ENCODE measurements around the gene EYS.
"Not testable (repeated sequence)": the region's sequence is repeated elsewhere in the genome, so short reads cannot be mapped to it uniquely, and the experiment has no call there.

Gene EYS

DNA sequence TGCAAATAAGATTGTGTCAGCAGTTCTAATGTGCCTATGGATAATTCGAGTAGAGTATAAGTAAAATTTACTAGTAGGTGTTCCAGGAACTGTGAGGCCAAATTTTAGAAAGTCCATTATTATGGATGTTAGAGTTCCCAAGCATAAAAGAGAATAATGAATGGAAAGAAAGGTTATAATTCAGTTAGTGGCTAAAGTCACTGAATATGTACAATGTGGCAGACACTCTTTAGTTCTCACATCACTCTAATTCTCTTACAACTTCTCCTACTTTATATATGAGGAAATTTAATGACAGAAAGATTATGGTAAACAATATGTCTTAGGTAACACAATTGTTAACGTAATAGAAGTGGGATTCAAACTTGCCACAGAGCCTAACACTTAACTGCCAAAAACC, 75.3 kb downstream of the EYS start:
- DNase-seq: no peak

DNA sequence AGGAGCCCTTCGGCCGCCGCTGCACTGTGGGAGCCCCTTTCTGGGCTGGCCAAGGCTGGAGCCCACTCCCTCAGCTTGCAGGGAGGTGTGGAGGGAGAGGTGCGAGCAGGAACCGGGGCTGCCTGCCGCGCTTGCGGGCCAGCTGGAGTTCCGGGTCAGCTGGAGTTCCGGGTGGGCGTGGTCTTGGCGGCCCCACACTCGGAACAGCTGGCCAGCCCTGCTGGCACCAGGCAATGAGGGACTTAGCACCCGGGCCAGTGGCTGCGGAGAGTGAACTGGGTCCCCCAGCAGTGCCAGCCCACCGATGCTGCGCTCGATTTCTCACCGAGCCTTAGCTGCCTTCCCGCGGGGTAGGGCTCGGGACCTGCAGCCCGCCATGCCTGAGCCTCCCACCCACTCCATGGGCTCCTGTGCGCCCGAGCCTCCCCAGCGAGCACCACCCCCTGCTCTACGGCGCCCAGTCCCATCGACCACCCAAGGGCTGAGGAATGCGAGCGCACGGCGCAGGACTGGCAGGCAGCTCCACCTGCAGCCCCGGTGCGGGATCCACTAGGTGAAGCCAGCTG, 79.5 kb downstream of the EYS start:
- DNase-seq: not testable (repeated sequence)

DNA sequence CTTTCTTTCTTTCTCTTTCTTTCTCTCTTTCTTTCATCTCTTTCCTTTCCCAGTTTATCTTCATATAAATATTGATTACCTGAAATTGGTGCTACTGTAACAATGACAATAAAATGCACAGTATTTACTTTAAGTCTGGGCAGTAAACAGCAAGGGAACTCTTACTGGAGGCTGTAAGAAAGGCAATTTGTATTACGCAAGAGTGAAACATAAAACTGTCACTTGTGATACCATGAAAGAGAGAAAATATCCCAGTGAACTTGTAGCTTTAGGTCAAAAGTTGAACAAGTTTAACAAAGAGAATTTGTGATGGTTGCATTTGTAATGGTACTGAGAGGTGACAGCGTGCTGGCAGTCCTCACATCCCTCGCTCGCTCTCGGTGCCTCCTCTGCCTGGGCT, 80.0 kb downstream of the EYS start:
- DNase-seq: no peak

- DNase-seq: no peak
These were observed 83.5 kb downstream of the EYS start for GRCh38 chr6:65623566-65623965.

DNA sequence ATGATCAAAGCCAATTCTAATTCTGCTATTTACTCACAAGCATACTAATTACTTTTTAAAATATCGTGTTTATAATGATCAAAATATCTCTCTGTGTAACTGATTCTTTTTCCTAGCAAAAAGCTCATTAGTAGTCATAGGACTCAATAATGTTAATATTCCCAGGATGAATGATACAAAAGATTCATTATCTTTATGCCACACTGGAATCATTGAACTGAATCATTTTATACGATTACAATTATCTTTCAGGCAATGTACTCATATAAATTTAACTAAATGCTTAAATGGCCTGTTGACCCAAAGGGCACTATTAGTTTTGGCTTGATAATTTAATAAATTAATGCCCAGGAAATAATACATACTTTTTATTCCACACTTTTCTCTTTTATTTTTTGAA, 96.3 kb downstream of the EYS start:
- no peak for DNase-seq

DNA sequence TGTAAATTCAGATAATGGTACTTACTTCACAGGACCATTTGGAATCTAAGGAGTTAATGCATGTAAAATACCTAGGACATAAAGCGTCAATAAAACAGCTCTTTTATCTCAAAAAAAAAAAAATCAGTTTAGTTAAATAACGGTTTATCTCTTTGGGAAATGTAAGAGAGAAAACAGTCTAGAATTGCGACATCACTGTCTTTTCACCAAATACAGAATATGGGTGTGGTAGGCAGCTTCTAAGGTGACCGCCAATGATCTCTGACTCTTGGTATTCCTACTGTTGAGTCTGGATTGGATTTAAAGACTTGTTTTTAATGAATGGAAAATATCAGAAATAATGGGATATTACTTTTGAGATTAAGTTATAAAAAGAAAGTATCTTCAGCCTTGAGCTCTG, 111.5 kb downstream of the EYS start:
- no peak for DNase-seq

GRCh38 chr6:65570340-65570739, 136.7 kb downstream of the EYS start:
- DNase-seq: no peak

GRCh38 chr6:65569505-65569904, 137.5 kb downstream of the EYS start:
- DNase-seq: no peak

- not testable (repeated sequence) for DNase-seq
These were observed 138.0 kb downstream of the EYS start for GRCh38 chr6:65569056-65569455.

GRCh38 chr6:65566117-65566516, 140.9 kb downstream of the EYS start:
- DNase-seq: no peak

- DNase-seq: no peak
These were observed 149.0 kb downstream of the EYS start for GRCh38 chr6:65558071-65558470.

DNA sequence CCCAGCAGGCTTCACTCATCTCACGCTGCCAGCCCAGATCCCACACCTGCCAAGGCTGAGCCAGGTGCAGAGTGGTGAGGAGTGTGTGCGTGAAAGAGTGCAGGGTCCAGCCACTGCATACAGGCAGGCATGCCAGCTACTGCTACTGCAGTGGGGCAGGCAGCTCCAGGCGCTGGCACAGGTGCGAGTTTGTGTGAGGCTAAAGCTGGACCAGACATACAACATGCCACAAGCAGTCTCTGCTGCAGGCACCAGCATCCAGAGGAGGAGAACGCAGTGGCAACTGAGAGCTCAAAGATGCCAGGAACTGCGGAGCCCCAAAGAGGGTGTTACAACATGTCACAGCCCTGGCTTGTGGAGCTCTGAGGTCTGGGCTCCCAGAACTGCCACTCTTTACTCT, 149.8 kb downstream of the EYS start:
- no peak for DNase-seq

DNA sequence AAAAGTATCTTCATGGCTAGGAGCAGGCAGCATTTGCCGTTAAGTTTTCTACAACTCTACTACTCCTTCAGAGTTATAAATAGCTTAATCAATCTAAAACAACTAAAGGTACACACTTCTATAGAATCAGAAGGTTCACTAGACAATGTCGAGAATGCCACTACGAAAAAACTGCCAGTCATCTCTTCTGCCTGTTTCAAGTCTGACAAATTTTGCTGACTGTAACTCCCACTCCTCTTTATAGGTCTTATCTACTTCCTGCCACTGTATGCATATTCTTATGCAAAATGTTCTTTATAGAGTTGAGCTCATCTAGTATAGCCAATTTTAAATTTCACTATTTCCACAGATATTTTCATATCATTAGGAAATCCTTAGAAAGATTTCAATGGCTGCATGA, 160.1 kb downstream of the EYS start:
- no peak for DNase-seq

DNA sequence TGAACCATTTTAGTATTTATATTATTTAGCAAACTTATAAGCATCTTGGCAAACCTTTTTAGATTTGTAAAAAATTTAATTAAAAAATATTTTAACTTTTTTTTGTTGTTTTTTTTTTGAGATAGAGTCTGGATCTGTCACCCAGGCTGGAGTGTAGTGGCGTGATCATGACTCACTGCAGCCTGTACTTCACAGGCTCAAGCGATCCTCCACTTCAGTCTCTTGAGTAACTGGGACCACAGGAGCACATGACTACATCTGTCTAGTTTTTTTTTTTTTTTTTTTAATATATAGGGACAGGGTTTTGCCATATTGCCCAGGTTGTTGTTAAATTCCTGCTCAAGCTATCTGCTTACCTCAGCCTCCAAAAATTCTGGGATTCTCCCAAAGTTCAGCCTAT, 161.1 kb downstream of the EYS start:
- no peak for DNase-seq

- no peak for DNase-seq
These were observed 168.4 kb downstream of the EYS start for GRCh38 chr6:65538644-65539043.

DNA sequence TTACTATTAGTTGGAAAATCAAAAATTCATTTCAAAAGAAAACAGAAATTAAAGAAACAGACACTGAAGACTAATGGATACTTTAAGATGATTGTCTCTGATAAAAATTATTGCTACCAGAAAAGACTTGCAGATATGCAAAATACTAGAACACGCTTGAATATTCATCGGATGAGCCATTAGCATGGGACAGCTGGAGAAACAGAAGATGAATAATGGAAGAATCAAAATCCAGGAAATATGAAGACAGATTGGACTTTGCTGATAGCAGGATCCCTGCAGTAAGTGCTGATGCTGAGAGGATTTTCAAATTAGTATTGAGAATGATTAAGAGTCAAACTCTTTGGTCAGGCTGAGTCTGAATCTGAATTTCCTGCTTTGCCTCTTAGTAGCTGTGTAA, 169.4 kb downstream of the EYS start:
- DNase-seq: no peak

- DNase-seq: no peak
These were observed 175.5 kb downstream of the EYS start for GRCh38 chr6:65531533-65531932.

GRCh38 chr6:65524232-65524631, 182.8 kb downstream of the EYS start:
- DNase-seq: no peak

GRCh38 chr6:65505736-65506135, 201.3 kb downstream of the EYS start:
- no peak for DNase-seq

DNA sequence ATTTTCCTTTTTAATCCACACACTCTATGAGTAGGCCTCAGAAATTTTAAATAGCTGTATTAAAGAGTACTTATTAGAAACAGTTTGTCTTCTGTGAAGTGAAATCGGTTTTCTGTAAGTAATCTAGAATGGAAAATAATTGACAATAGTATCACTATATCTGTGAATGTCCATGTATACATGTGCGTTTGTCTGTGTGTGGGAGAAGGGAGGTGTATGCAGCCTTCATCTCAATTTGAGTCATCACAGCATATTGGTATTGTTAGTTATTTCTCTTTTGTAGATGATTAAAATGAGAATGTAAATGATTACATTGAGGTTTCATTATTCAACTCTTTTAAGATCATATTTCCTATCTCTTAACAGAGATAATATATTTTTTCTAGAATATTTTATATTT, 206.0 kb downstream of the EYS start:
- no peak for DNase-seq

- not testable (repeated sequence) for DNase-seq
These were observed 223.4 kb downstream of the EYS start for GRCh38 chr6:65483652-65484051.

GRCh38 chr6:65469650-65470049, 237.4 kb downstream of the EYS start:
- no peak for DNase-seq

GRCh38 chr6:65468307-65468706, 238.7 kb downstream of the EYS start:
- DNase-seq: no peak

DNA sequence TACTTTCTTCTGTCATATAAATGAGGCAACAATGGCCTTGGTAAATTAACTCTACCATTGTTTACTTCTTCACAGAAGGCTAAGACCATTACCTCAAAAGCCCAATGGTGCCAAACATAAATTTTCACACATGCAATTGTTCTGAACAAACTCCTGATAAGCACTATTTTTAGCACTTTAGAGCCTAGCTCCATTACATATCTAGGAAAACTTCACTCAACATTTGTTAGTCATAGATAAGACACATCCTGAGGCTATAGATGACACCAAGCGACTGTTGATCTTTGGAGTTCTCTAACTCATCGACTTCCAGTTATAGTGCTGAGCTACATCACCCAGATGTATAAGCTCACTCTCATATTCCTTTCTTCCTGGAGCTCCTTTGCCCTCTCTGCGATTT, 245.9 kb downstream of the EYS start:
- DNase-seq: peak; percentile 43

DNA sequence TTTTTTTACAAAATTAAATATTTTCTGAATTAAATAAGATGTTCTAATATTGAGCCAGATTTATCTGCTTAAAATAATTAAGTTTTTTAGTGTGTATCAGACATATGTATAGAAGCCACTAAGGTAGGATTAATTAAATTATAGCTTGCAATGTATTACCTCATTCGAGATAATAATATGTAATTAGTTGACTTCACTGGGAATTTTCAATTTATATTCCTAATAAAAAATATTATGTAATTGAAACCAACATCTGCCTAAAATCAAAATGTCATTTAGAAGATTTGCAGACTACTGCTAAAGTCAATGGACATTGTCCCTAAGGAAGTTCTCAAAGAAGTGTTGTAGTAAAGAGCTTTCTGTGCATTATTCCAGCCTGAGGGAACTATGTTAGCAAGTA, 254.7 kb downstream of the EYS start:
- DNase-seq: no peak

DNA sequence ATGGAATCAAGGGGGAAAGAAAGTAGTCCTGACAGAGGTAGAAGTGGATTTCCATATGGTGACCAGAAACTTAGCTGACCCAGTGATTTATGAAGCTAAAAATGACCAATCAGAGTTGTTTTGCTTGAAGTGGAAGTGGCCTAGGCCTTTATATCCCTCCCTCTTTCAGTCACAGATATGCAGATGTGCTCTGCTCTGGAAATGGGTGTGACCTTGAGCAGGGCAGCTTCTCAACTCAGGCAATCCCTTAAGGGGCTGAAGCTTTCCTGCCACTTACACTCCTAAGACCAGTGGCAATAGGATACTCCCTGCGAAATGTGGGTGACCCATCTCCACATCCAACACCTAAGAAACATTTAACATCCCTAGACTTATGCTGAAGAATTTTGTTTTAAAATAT, 256.6 kb downstream of the EYS start:
- no peak for DNase-seq

Measured in NCI-H226 (cell line).